HS-27A (cell line): ENCODE measurements around the gene GDPD1.
"Not testable (repeated sequence)": the region's sequence is repeated elsewhere in the genome, so short reads cannot be mapped to it uniquely, and the experiment has no call there.

ENCODE experiments used
- DNase-seq: peaks from one replicate; pipeline ENCODE4 v3.0.0-alpha.2; 2012; ENCODE audit warnings: low read depth, missing footprints

The GDPD1 gene

GRCh38 chr17:59220328-59221158 is at the start of gene GDPD1:
TSS of gene GDPD1 (plus strand) at chr17:59220511. CDS start at chr17:59220610, 99 bp downstream.
- DNase-seq = peak; percentile 68

- DNase-seq = no peak
Measured at GRCh38 chr17:59172436-59173004, 47.8 kb upstream of the GDPD1 start.

DNA sequence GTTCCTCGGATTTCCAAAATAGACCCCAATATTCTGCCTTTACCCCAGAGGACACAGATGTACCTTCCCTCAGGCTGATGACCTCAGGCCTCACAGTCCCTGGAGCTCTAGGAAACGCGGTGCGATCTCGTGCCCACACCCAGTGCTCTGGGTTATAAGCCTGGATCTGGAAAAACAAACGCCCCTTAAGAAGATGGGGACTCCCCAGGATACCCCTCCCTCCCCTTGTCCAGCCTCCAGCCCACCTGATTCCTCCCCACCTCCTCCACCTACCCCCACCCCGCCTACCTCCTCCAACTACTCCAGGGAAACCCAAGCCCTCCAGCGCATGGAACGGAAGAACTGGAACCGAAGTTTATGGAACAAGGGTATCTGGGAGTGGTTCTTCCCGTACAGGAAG is 45.6 kb upstream of the GDPD1 start:
- no peak for DNase-seq

DNA sequence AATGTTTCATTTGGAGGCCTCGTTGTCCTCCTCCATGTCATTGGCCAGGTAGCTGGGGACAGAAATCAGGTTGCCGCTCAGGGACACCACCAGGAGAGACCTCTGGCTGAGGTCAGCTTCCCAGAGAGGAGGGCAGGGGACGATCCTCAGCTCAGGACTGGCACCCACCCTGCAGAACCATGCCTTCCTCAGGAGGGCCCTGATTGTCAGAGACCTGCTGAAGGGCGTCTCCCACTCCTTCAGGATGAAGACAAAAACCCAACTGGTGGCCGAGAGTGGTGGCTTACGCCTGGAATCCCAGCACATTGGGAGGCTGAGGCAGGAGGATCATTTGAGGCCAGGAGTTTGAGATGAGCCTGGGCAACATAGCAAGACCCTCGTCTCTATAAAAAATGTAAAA is 45.2 kb upstream of the GDPD1 start:
- no peak for DNase-seq

DNA sequence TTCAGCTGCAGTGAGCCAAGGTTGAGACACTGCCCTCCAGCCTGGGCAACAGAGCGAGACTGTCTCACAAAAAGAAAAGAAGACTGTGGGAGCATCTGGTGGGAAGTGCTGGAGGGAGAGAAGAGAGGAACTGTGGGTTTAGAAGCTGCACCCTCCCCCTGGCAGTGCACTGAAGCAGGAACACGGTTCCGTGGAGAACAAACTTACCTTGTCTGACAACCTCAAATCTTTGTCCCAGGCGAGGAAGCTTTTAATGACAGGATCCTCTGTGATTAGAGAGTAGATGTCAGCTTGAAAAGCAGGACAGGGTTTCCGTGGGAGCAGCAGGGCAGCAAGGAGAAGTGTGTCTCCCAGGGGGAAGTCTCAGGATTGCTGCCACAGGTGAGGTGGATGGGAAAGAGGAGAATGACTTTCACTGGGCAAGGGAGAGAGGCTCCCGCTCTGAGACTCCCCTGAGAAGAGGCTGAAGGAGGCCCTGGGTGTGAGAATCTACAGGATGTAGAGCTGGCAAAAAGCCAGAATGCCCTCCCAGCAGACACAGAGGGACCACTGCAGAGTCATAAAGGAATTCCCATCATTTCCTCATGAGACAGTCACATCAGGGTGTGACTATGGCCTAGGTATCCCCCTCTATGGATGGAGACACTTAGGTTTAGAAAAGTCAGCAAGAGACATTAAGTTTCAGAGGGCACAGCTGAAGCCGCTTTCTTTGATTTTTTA is 41.9 kb upstream of the GDPD1 start:
- DNase-seq = no peak

- not testable (repeated sequence) for DNase-seq
Measured at GRCh38 chr17:59179601-59180000, 40.7 kb upstream of the GDPD1 start.

- no peak for DNase-seq
Measured at GRCh38 chr17:59180626-59181025, 39.7 kb upstream of the GDPD1 start.

- DNase-seq = no peak
Measured at GRCh38 chr17:59181481-59181880, 38.8 kb upstream of the GDPD1 start.

DNA sequence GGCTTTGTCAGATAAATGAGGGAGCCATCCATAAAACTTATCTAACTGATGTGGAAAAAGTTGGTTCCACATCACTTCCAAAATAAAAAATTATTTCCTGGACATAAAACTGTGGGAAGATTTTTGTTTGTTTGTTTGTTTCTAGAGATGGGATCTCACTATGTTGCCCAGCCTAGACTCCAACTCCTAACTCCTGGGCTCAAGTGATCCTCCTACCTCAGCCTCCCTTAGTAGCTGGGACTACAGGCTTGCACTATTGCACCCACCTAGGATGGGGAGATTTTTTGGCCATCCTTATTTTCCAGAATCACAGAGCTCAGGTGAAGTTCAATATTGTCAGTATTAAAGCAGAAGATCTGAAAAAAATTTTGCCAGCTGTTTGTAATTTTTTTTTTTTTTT is 34.3 kb upstream of the GDPD1 start:
- DNase-seq = no peak

- no peak for DNase-seq
Measured at GRCh38 chr17:59186850-59187249, 33.5 kb upstream of the GDPD1 start.

- no peak for DNase-seq
Measured at GRCh38 chr17:59190806-59191205, 29.5 kb upstream of the GDPD1 start.

- no peak for DNase-seq
Measured at GRCh38 chr17:59193336-59193862, 26.9 kb upstream of the GDPD1 start.

GRCh38 chr17:59199398-59199797 is 20.9 kb upstream of the GDPD1 start:
- no peak for DNase-seq

- DNase-seq = no peak
Measured at GRCh38 chr17:59202320-59202719, 18.0 kb upstream of the GDPD1 start.

DNA sequence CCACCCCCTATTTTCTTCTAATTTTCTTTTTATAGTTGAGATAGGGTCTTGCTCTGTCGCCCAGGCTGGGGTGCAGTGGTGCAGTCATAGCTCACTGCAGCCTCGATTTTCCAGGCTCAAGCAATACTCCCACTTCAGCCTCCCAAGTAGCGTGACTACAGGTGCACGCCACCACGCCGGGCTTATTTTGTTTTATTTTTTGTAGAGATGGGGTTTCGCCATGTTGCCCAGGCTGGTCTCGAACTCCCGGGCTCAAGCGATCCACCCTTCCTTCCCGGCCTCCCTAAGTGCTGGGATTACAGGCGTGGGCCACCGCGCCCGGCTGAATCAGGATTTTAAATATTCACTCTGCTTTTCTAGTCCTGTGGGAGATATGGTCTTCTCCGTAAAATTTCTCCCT is 941 bp upstream of the GDPD1 start:
- no peak for DNase-seq

DNA sequence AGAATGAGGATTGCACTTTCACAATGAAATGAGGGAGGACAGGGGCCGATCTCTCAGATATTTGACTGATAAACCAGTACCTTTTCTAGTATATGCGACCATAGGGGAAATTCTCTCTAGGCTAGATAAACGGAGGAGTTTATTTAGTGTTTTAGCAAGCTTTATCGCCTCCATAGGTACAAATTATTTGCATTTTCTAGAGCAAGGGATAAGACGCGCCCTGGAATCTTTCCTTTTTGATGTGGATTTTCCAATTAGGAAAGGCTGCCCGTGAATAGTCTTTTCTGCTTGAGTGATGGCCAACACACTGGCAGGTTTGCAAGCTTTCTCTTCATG is 351 bp upstream of the GDPD1 start:
- DNase-seq = no peak

DNA sequence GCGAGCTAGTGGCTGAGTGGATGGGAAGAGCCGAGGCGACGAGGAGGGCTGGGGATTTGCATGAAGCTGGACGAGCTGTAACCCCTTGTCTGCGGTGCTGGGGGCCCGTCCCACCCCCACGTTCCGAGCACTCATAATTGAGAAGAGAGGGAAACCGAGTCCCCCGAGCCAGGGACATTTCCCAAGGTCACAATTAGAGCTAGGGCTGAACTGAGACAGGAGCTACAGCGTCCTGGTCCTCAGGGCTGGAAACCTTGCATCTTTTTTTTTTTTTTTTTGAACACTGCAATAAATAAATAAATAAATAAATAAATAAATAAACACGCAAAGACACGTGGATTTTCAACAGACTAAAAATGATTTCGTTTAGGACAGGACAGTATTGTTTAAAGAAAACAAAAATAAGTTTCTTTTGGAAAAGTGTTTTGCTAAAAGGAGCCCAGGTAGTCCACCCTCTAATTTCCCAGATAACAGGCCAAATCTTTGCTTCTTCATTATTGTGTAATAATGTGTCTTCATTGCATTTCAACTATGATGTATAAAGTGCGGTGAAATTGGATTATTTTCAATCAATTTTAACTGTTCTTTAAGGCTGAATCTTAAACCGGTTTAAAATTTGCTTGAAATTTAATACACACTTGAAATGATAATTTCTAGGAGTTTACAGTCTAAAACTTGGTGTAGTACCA is 992 bp downstream of the GDPD1 start:
- no peak for DNase-seq

GRCh38 chr17:59223813-59224212 is 3.5 kb downstream of the GDPD1 start:
- no peak for DNase-seq

- not testable (repeated sequence) for DNase-seq
Measured at GRCh38 chr17:59228588-59228987, 8.3 kb downstream of the GDPD1 start.

GRCh38 chr17:59230764-59231163 is 10.5 kb downstream of the GDPD1 start:
- no peak for DNase-seq

GRCh38 chr17:59234631-59235030 is 14.3 kb downstream of the GDPD1 start:
- no peak for DNase-seq

- no peak for DNase-seq
Measured at GRCh38 chr17:59238906-59239305, 18.6 kb downstream of the GDPD1 start.
